ENCODE data around the gene GAB4.

Gene GAB4

GRCh38 chr22:16914006-16914405 lies 94.0 kb downstream of the GAB4 start:
- no peak for DNase-seq (ENCODE audit: low spot score)

- DNase-seq (ENCODE audit: low spot score): no peak
Observed at GRCh38 chr22:16912281-16912680, 95.7 kb downstream of the GAB4 start.

Measured in globus pallidus (tissue), 1 donor.